Measurements from ENCODE around the gene IRF2BPL. TPM values are rescaled to one million over a fixed set of nuclear protein-coding genes. Genes with fewer than 3 reads are reported as not detected.

The IRF2BPL gene
- total and polyA plus RNA-seq, 2 of the 8 experiments (the other 6 are each of a cell fraction or from before 2014, with no cell fraction given) = 18.8 to 57.0 TPM

- no peak overlapping the region for H2AFZ ChIP-seq (ENCODE audit: low read length)
- no peak for DNase-seq (ENCODE audit: low read depth in 1 of 2, low spot score in 2 of 2)
- H4K5ac ChIP-seq (ENCODE audit: insufficient read length, low read depth, low read length) = no peak overlapping the region
- H4K91ac ChIP-seq (replicated peaks; ENCODE audit: insufficient read length, low read length) = no peak overlapping the region
- H2BK15ac ChIP-seq (ENCODE audit: low read length) = no peak overlapping the region; the same call in 1 of the 2 replicates
- 90% methylated on average over 4 of the region's 4 CpGs; no CpG with 5 or more reads in 1 of the 2 experiments for WGBS, 2 experiments (ENCODE audit: extremely low coverage in 1 of 2, insufficient coverage in 1 of 2, insufficient read length in 1 of 2, insufficient replicate concordance in 2 of 2, low coverage in 1 of 2, low lambda C conversion rate in 2 of 2, missing lambda C conversion rate in 1 of 2)
- no peaks in the 10 kb centered on the region for H3K27me3 ChIP-seq (replicated peaks in 1 of 4; ENCODE audit: control insufficient read depth in 3 of 4, extremely low read depth in 1 of 4, insufficient read depth in 3 of 4, low read length in 3 of 4)
- peak overlapping the region; percentile 64 for H3K18ac ChIP-seq (ENCODE audit: extremely low read depth, low read length)
- H3K27ac ChIP-seq (ENCODE audit: low read depth, low read length) = no peak overlapping the region
- POLR2A ChIA-PET (ENCODE audit: partially characterized antibody) = interaction anchor here (0.9 to 2.5 kb wide), 3 partner anchors 10 to 51 kb away, joined by 3 to 15 read pairs (median 5); no protein-coding TSS in a partner anchor
- no peak for FAIRE-seq
- CTCF ChIA-PET (ENCODE audit: partially characterized antibody) = interaction anchor here (0.7 to 25.2 kb wide), 14 partner anchors 9 to 133 kb away, joined by 3 to 280 read pairs (median 4); no protein-coding TSS in a partner anchor
- H2BK12ac ChIP-seq (ENCODE audit: low read depth, low read length) = no peak overlapping the region; the same call in 1 of the 2 replicates
- H3K79me2 ChIP-seq (ENCODE audit: control insufficient read depth in 1 of 2, insufficient read depth in 2 of 2, low read length in 2 of 2) = no peaks in the 10 kb centered on the region
- no peak overlapping the region for H3K4ac ChIP-seq (replicated peaks; ENCODE audit: insufficient read length, low read depth, low read length)
- no peak overlapping the region for H2BK120ac ChIP-seq (replicated peaks; ENCODE audit: low read depth, low read length)
- no peak overlapping the region for H3K9ac ChIP-seq (replicated peaks in 1 of 4; ENCODE audit: extremely low read depth in 1 of 4, low read depth in 3 of 4, low read length in 3 of 4)
- peaks cover 3% of the 10 kb centered on the region; the same call in 1 of the 2 replicates for H3K79me1 ChIP-seq (ENCODE audit: low read depth, low read length)
- no peak overlapping the region for H3K14ac ChIP-seq (ENCODE audit: insufficient read length)
- H3K9me3 ChIP-seq (ENCODE audit: insufficient read depth in 2 of 2, low read depth in 1 of 2, low read length in 1 of 2) = no peaks in the 10 kb centered on the region
- no peak overlapping the region for H4K8ac ChIP-seq (ENCODE audit: extremely low read depth, insufficient read depth, low read length)
- H3K36me3 ChIP-seq (ENCODE audit: control insufficient read depth in 2 of 4, insufficient read depth in 4 of 4, low read length in 3 of 4) = no peaks in the 10 kb centered on the region
- no peak overlapping the region for H2AK5ac ChIP-seq (ENCODE audit: low read depth, low read length)
- H3K4me1 ChIP-seq (replicated peaks in 1 of 4; ENCODE audit: control insufficient read depth in 3 of 4, insufficient read depth in 4 of 4, low read length in 3 of 4) = peaks cover 8 to 31% (median 15%) of the 10 kb centered on the region in 4 experiments; a peak in 6 of 7 replicates
- H3K23ac ChIP-seq (ENCODE audit: insufficient read length) = no peak overlapping the region
- TF ChIP-seq E2F6 (IDR thresholded peaks at IDR 0.05) (0 out of 2 replicates have a peak, but pooled peaks have one; percentile 4), TCF12 (IDR thresholded peaks at IDR 0.05; ENCODE audit: low read depth, low read length) (no peak)
- H3K23me2 ChIP-seq (ENCODE audit: low read depth, low read length) = no peaks in the 10 kb centered on the region; the same call in 1 of the 2 replicates
- no peak overlapping the region for H2BK20ac ChIP-seq (ENCODE audit: low read length)
- no peak overlapping the region for H3K4me3 ChIP-seq (ENCODE audit: extremely low read depth in 1 of 4, insufficient read depth in 2 of 4, low read depth in 3 of 4, low read length in 4 of 4)
- no peak overlapping the region for H3K4me2 ChIP-seq (ENCODE audit: insufficient read depth in 1 of 2, low read depth in 2 of 2, low read length in 2 of 2)
- H4K20me1 ChIP-seq (replicated peaks in 1 of 2; ENCODE audit: control insufficient read depth in 1 of 2, insufficient read depth in 2 of 2, low read length in 2 of 2) = no peaks in the 10 kb centered on the region
- no peak overlapping the region for H3K56ac ChIP-seq (replicated peaks; ENCODE audit: insufficient read length, low read depth, low read length)
- no peak overlapping the region for H2BK5ac ChIP-seq (ENCODE audit: low read depth, low read length)
These were observed 20.0 kb downstream of the IRF2BPL start for GRCh38 chr14:77008541-77008940.
